GM19324 (cell line): ENCODE results near the gene OR10AD1.
"Not testable (repeated sequence)": the region's sequence is repeated elsewhere in the genome, so short reads cannot be mapped to it uniquely, and the experiment has no call there.

Source experiments
- ATAC-seq: cut with Tn5 transposase; IDR thresholded peaks from one replicate; pipeline ENCODE4 v1.9.1; 2021; ENCODE audit warnings: mild to moderate bottlenecking, moderate library complexity; ENCODE audit not compliant: unreplicated experiment, low FRiP score

The OR10AD1 gene, protein sequence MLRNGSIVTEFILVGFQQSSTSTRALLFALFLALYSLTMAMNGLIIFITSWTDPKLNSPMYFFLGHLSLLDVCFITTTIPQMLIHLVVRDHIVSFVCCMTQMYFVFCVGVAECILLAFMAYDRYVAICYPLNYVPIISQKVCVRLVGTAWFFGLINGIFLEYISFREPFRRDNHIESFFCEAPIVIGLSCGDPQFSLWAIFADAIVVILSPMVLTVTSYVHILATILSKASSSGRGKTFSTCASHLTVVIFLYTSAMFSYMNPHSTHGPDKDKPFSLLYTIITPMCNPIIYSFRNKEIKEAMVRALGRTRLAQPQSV

DNA sequence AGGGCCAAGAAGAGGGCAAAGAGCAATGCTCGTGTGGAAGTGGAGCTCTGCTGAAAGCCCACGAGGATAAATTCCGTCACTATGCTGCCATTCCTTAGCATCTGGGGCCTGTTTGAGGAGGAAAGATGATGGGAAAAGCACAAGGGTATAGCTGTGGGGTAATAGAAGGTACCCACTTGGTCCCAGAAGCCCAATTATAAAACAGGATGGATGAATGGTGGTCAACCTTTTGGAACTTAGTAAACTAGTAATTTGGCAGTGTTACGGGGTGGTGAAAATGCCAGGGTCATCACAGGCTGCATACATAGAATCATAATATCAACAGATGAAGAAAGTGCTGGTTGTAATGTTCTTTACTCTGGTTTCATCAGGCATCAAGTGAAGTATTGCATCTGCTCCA, at the start of gene OR10AD1:
Gene OR10AD1 (minus strand): TSS at position 101 of the 400 bp plus-strand sequence. CDS start 0 bp downstream, at position 101.
- no peak for ATAC-seq

DNA sequence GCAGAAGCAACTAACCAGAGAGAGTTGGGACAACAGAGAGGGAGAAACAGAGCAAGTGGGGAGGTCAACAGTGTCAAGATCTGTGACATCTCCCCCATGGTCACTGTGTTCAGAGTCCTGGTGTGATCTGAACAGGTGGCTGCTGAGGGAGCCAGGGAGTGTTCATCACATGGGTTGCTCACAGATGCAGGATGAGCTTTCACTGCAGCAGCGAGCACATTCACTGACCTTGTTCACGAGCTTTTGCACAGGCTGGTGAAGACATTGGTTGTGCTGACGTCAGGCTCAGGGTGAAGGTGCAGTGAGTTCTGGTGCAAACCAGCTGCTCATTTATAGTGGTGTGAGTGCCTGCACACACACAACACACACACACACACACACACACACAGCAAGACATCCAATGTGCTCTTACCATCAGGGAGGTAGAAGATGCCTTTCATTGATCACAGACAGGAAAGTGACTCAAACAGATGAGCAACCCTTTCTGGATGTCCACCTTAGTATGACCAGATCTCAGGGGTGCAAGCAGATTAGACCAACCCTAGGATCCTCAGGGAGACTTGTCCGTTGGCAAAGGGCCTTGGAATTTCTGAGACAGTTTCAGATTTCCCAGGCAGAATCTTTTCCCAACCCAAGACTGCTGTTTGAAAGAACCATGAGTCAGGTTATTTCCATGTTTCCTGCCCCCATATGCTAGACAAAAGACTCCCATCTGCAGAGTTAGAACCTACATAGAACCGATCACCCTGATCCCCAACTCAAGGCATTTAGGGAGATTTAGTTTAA, 44.3 kb upstream of the OR10AD1 start:
- ATAC-seq, result no peak

DNA sequence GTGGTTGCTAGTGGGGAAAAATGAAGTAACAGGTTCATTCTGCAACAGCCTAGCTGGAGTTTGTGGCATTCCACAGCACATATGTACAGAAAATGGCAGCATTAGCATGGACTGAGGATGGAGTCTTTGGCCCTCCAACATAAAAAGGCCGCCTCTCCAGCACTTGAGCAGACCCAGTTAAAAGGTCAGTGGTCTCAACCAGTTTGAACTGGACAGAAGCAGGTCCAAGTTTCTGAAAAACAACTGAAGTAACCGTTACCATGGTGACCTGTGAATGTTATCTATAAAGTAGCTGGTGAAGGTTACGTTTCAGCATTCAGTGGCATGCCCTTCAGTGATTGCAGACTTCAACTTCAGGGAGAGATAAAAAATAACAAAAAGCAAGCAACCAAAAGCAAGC, 34.1 kb upstream of the OR10AD1 start:
- no peak for ATAC-seq

DNA sequence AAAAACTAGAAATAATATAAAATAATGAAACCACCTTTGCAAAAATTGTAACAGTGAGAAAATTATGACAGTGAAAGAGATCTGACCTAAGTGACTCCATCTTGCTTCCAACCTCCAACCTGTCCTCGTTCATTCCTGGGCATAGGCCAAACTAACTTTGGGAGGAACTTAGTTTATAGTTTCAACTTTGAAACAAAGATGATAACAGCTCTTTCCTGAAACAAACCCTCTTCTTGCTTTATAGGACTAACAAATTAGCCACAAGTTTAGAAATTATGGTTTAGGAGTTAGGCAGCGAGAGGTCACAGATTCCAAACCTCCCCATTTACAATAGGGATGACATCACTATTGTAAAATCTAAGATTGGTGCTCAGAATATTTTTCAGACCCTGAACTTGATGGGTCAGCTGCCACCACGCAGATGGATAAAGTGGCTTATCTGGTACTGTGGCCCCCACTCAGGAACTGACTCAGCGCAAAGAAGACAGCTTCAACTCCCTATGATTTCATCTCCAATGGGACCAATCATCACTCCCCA, 32.8 kb upstream of the OR10AD1 start:
- no peak for ATAC-seq

DNA sequence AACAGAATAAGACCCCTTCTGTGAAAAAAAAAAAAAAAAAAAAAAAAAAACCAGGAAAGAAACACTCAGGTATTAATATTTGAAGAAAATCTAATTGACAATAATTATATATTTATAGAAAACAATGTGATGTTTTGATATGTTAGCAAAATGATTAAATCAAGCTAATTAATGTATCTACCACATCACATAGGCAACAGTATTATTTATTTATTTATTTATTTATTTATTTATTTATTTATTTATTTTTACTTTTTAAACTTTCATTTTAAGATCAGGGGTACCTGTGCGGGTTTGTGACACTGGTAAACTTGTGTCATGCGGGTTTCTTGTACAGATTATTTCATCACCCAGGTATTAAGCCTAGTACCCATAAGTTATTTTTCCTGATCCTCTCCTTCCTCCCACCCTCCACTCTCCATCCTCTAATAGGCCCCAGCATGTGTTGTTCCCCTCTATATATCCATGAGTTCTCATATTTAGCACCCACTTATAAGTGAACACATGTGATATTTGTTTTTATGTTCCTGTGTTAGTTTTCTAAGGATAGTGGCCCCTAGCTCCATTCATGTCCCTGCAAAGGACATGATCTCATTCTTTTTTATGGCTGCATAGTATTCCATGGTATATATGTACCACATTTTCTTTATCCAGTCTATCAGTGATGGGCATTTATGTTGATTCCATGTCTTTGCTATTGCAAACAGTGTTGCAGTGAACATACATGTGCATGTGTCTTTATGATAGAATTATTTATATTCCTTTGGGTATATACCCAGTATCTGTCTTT, 28.3 kb upstream of the OR10AD1 start:
- ATAC-seq, result not testable (repeated sequence)

DNA sequence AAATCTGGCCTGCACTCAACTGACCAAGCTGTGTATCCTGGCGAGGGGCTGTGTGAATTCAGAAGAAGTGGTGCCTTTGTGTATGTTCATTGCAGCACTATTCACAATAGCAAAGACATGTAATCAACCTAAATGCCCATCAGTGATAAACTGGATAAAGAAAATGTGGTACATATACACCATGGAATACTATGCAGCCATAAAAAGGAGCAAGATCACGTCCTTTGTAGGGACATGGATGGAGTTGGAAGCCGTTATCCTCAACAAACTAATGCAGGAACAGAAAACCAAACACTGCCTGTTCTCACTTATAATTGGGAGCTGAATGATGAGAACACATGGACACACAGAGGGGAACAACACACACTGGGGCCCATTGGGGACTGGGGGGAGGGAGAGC, 21.4 kb upstream of the OR10AD1 start:
- ATAC-seq, result not testable (repeated sequence)

DNA sequence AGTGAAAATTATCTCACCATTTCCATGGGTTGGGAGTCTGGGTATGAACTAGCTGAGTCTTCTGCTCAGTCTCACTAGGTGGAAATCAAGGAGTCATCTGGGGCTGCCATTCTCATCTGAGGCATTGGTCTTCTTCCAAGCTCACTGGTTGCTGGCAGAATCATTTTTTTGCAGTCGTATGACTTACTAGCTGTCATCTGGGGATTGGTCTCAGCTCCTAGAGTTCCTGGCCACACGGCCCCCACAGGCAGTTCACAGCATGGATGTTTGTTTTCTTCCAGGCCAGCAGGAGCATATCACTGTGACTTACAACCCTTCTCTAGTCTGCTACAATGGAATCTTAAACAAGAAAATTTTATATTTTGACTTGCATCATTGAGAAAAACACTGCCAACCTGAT, 18.6 kb upstream of the OR10AD1 start:
- no peak for ATAC-seq

DNA sequence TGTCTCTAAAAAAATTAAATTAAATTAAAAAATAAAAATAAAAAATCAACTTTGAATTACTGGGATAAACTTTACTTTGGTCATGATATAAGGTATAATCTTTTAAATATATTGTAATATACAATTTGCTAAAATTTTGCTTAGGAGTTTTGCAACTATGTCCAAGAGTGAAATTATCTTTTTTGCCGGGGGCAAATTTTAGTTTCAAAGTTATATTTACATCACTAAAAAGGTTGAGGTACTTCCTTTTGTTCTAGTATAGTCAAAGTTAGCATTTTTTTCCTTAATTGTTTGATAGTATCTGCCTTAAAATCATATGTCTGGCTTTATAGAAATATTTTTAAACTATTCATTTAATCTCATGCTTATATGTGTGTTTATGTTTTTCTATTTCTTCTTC, 17.6 kb upstream of the OR10AD1 start:
- no peak for ATAC-seq

DNA sequence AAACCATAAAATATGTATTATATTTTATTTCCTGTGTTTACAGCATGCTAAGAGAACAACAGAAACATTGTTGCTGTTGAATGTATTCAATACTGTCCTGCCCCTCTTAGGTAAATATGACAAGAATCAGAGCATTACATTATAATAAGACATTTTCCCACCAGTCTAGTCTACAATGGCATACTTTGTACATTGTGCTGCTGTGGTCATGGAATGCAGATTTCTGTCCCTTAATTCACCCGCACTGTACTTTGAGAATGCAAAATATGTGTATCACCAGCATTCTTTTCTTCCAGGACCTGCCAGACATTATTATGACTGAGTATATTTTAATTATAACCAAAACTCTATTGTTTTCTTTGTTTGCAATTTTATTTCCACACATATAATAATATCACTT, 16.5 kb upstream of the OR10AD1 start:
- no peak for ATAC-seq

DNA sequence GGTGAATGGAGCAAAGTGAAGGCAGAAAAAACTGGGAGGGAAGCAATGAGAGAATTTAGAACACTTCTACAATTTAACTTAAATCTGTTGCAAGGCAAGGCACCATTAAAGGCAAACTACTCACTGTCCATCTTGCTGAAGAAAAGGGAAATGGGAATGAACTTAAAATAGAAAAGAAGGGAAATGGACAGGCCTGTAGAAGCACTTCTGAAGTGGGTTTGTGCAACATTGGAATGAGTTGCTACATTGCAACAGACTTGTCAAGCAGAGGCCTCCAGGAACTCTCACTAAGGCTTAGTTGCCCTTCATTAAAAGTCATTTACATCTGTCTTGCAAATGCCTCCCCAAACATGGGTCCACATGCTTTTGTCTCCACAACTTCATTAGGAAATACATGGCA, 13.7 kb upstream of the OR10AD1 start:
- ATAC-seq, result no peak

DNA sequence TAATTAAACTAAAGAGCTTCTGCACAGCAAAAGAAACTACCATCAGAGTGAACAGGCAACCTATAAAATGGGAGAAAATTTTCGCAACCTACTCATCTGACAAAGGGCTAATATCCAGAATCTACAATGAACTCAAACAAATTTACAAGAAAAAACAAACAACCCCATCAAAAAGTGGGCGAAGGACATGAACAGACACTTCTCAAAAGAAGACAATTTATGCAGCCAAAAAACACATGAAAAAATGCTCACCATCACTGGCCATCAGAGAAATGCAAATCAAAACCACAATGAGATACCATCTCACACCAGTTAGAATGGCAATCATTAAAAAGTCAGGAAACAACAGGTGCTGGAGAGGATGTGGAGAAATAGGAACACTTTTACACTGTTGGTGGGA, 6.4 kb upstream of the OR10AD1 start:
- not testable (repeated sequence) for ATAC-seq

DNA sequence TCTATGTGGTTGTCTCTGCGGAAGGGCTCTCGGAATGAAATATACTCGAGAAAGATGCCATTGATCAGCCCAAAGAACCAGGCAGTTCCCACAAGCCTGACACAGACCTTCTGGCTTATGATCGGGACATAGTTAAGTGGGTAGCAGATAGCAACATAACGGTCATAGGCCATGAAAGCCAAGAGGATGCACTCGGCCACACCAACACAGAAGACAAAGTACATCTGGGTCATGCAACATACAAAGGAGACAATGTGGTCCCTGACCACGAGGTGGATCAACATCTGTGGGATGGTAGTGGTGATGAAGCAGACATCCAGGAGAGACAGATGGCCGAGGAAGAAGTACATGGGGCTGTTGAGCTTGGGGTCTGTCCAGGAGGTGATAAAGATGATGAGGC, 326 bp downstream of the OR10AD1 start:
- ATAC-seq, result no peak

DNA sequence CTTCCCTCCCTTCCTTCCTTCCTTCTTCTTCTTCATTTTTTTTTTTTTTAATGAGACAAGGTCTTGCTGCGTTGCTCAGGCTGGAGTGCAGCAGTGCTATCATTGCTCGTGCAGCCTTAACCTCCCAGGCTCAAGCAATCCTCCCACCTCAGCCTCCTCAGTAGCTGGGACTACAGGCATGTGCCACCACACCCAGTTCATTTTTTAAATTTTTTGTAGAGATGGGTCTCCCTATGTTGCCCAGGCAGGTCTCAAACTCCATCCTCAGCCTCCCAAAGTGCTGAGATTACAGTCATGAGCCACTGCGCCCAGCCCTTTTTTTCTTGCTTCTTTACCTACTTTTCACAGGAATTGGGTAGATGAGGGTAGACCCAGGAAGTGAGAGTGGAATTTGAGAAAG, 1.6 kb downstream of the OR10AD1 start:
- ATAC-seq, result no peak

DNA sequence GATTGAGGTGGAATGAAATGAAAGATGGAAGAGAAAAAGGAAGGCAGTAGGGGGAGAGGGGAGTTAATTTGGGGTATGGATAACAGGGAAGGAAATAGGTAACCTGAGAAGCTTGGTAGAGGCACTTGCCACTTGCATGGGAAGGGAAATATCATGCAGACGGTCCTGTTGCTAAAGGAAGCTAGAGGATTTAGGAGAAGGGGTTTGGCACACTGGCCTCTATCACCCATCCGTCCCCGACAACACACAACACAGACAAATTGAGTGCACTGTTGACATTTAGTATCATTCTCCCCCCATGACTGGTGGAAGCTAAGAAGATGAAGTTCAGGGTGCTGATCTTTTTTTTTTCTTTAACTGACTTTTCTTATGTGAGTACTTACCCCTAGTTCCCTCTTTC, 2.0 kb downstream of the OR10AD1 start:
- ATAC-seq, result no peak

DNA sequence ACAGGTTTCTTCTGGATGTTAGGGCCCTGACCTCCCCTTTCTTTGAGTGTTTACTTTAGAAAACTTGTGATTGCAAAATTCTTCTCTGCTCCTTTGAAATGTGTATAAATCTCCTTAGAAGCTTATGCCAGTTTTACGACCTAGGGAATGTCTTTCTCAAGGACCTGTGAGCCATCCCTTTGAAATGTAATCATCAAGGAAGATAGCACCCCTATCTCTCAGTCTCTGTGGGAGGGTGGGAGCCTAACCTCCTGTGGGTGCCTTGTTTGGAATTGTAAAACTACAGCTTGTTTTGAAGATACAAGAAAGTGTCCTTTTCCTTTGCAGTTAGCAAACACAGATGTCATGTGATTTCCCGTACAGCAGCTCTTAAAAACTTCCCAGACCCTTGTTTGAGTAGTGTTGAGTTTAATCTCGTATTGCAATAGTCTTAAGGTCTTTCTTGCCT, 3.3 kb downstream of the OR10AD1 start:
- no peak for ATAC-seq

DNA sequence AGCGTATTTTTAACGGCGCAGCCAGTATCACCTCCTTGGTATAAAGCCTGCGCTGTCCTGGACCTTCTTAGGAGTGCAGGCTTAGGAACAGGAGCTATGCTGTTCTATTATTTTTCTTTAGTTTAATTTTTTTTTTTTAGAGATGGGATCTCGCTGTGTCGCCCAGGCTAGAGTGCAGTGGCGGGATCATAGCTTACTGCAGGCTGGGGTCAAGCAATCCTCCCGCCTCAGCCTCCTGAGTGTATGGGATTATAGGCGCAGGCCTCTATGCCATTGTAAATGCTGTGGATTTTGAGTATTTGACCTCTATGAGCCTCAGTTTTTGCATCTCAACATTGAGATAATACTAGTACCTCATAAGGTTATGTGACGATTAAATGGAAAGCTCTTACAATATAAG, 4.1 kb downstream of the OR10AD1 start:
- ATAC-seq, result no peak

DNA sequence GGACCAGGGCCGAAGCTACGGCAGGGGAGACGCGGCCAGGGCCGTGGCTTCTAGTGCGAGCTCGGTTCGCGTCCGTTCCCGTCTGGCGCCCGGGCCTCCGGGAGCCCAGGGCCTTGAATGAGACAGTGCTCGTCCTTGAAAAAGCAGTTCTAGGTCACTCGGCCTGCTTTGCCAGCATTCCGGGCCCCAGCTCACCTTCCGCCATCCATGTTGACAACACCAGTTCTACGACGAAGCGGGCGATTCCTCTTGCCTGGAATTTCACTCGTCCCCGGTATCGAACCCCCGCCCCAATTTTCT, 4.5 kb downstream of the OR10AD1 start:
- ATAC-seq, result peak; percentile 21

DNA sequence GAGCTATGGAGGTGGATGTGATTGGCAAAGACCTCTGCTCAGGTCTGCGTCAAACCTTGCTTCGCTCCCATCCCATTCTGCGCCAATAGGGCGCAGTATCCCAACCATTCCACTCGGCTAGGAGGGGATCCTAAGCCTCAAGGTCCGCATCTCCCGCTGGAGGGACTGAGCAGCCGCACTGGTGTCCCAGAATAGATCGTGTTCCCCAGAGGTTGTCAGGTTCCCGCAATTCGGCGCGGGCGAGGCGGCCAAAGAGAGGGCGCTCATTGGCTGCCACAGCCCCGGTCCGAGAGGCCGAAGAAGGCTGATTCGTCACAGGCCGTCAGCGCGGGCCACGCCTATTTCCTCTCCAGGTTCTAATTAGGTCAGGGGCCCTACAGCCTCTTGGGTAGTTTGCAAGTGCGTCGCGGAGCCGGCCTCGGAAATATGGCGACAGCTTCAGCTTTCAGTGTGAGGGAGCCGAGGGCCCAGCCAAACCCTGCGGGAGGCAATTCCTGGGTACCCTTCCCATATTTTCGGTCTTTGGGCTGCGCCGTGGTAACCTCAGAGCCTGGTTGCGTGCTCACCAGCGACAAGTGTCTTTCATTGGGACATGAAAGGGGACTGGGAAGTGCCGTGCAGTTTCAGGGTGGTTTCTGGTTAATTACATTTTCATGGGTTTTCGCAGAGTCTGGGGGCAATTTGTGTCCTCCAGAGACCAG, 5.0 kb downstream of the OR10AD1 start:
- peak; percentile 100 for ATAC-seq

DNA sequence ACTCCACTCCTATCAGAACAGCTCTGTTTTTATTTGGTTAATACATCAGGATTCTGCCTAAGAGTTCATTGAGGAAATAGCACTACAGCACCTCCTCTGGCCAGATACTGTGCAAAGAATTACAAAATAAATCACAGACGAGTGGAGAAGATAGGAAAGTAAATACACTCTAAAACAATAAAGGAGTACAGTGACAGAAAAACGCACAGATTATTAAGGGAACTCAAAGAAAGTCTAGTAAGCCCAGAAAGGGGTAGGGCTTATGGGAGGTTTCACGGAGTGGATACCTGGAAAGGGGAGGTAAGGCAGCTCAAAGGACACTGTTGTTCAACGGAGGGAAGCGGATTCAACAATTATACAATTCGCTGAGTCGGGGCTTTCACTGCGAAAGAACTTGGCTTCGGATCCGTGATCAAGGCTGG, 5.5 kb downstream of the OR10AD1 start:
- peak; percentile 16 for ATAC-seq

DNA sequence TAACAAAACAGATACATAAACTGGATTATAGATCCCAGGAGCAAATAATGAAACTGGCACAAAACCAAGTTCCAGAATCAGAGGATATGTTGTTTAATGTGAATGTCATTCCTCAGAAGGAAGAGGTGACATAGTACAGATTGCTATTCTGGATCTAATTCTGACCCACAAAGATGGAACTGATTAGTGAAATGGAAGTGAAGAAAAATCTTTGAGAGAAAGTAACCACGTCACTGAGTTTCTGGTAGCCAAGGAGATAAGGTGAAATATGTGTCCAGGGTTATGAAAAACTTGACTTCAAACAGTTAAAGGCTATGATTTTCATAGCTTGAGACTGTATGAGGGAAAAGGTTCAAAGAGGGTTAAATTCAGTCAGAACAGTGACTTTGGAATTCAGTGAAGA, 8.3 kb downstream of the OR10AD1 start:
- ATAC-seq, result no peak
